Right atrium auricular region (tissue), 2 donors: ENCODE measurements around the gene NUP188. TPM values are rescaled to one million over a fixed set of nuclear protein-coding genes. Genes with fewer than 3 reads are reported as not detected.
"Not testable (repeated sequence)": the region's sequence is repeated elsewhere in the genome, so short reads cannot be mapped to it uniquely, and the experiment has no call there.

Experiments
- DNase-seq: peaks from one replicate; pipeline ENCODE4 v3.0.0-alpha.2; 2019; ENCODE audit warnings: low spot score
- H3K27ac ChIP-seq, 2 donors: fragments of 200-600 bp; sonication (generic); 1 replicate in 1 of 2; 2 replicates in 1 of 2; pipeline ENCODE4 v1.5.1; 2016 to 2019
- H3K27me3 ChIP-seq, 2 donors: fragments of 200-600 bp; sonication (generic); one replicate each; pipeline versions ENCODE4 v1.5.1 to v1.6.0; 2017 to 2019
- H3K36me3 ChIP-seq: fragments of 200-600 bp; sonication (generic); one replicate; pipeline ENCODE4 v1.5.1; 2016
- H3K4me1 ChIP-seq, 2 donors: fragments of 200-600 bp; sonication (generic); one replicate each; pipeline versions ENCODE4 v1.5.1 to v1.6.0; 2017 to 2019
- H3K4me3 ChIP-seq, 2 donors: fragments of 200-600 bp; sonication (generic); 1 replicate in 1 of 2; 2 replicates in 1 of 2; pipeline ENCODE4 v1.5.1; 2017 to 2019; ENCODE audit warnings: mild to moderate bottlenecking in 1 of 2, moderate library complexity in 1 of 2
- H3K9me3 ChIP-seq, 2 donors: fragments of 200-600 bp; sonication (generic); one replicate each; pipeline ENCODE4 v1.5.1; 2019
- CTCF ChIP-seq, 2 donors: fragments of 200-600 bp; sonication (generic); IDR thresholded peaks; one replicate each; pipeline ENCODE4 v1.5.1; 2019; ENCODE audit warnings: antibody characterized with exemption in 2 of 2
- total RNA-seq, 2 donors: library from RNA; depleted of rRNA; stranded (reverse); fragments of >200 nt; gene quantifications; one replicate each; pipeline ENCODE4 v1.1.0, GENCODE V29; 2016

NUP188 gene
- total RNA-seq, 2 donors from 2014 or later: 23.5 to 26.8 TPM

GRCh38 chr9:128995791-128996190, 48.3 kb downstream of the NUP188 start:
- Histone ChIP-seq H3K27ac (no peak overlapping the region), H3K9me3 (no peaks in the 10 kb centered on the region), H3K4me3 (no peak overlapping the region), H3K27me3 (no peaks in the 10 kb centered on the region), H3K36me3 (peaks cover 89% of the 10 kb centered on the region), H3K4me1 (peaks cover 0 to 6% of the 10 kb centered on the region in 2 donors)
- no peak for TF ChIP-seq CTCF (IDR thresholded peaks at IDR 0.05)
- DNase-seq: no peak

GRCh38 chr9:128998462-128998861, 51.0 kb downstream of the NUP188 start:
- no peak overlapping the region for H3K4me3 ChIP-seq
- H3K4me1 ChIP-seq: peaks cover 0 to 6% of the 10 kb centered on the region in 2 donors
- no peaks in the 10 kb centered on the region for H3K9me3 ChIP-seq
- H3K36me3 ChIP-seq: peaks cover 94% of the 10 kb centered on the region
- no peak for DNase-seq
- no peak overlapping the region for H3K27ac ChIP-seq
- H3K27me3 ChIP-seq: no peaks in the 10 kb centered on the region
- no peak for TF ChIP-seq CTCF (IDR thresholded peaks at IDR 0.05)

- DNase-seq: no peak
- Histone ChIP-seq H3K4me1 (peaks cover 0 to 6% of the 10 kb centered on the region in 2 donors), H3K4me3 (no peak overlapping the region), H3K9me3 (no peaks in the 10 kb centered on the region), H3K27me3 (no peaks in the 10 kb centered on the region), H3K36me3 (peaks cover 84% of the 10 kb centered on the region), H3K27ac (no peak overlapping the region)
- TF ChIP-seq CTCF (IDR thresholded peaks at IDR 0.05): no peak
These were observed 52.2 kb downstream of the NUP188 start for GRCh38 chr9:128999581-129000206.

- peaks cover 0 to 6% of the 10 kb centered on the region in 2 donors for H3K4me1 ChIP-seq
- no peak for TF ChIP-seq CTCF (IDR thresholded peaks at IDR 0.05)
- no peaks in the 10 kb centered on the region for H3K9me3 ChIP-seq
- H3K27ac ChIP-seq: no peak overlapping the region
- peaks cover 82% of the 10 kb centered on the region for H3K36me3 ChIP-seq
- no peak overlapping the region for H3K4me3 ChIP-seq
- DNase-seq: no peak
- no peaks in the 10 kb centered on the region for H3K27me3 ChIP-seq
These were observed 54.2 kb downstream of the NUP188 start for GRCh38 chr9:129001504-129002325.

- TF ChIP-seq CTCF (IDR thresholded peaks at IDR 0.05): no peak
- Histone ChIP-seq H3K27me3 (no peaks in the 10 kb centered on the region), H3K36me3 (peaks cover 74% of the 10 kb centered on the region), H3K9me3 (no peaks in the 10 kb centered on the region), H3K27ac (no peak overlapping the region), H3K4me3 (no peak overlapping the region), H3K4me1 (peaks cover 0 to 14% of the 10 kb centered on the region in 2 donors)
- no peak for DNase-seq
These were observed 55.5 kb downstream of the NUP188 start for GRCh38 chr9:129002992-129003391.

GRCh38 chr9:129004173-129004572, 56.7 kb downstream of the NUP188 start:
- H3K4me3 ChIP-seq, H3K9me3 ChIP-seq, H3K27me3 ChIP-seq, DNase-seq, H3K27ac ChIP-seq: not testable (repeated sequence)
- Histone ChIP-seq H3K36me3 (peaks cover 62% of the 10 kb centered on the region), H3K4me1 (peaks cover 0 to 14% of the 10 kb centered on the region in 2 donors)
